ENCODE measurements around the gene FBXO17. TPM values are rescaled to one million over a fixed set of nuclear protein-coding genes. Genes with fewer than 3 reads are reported as not detected.

Gene FBXO17
- total and polyA plus RNA-seq, 2 of the 13 experiments (the other 11 are each of a cell fraction or from before 2014, with no cell fraction given): 22.1 to 58.7 TPM

DNA sequence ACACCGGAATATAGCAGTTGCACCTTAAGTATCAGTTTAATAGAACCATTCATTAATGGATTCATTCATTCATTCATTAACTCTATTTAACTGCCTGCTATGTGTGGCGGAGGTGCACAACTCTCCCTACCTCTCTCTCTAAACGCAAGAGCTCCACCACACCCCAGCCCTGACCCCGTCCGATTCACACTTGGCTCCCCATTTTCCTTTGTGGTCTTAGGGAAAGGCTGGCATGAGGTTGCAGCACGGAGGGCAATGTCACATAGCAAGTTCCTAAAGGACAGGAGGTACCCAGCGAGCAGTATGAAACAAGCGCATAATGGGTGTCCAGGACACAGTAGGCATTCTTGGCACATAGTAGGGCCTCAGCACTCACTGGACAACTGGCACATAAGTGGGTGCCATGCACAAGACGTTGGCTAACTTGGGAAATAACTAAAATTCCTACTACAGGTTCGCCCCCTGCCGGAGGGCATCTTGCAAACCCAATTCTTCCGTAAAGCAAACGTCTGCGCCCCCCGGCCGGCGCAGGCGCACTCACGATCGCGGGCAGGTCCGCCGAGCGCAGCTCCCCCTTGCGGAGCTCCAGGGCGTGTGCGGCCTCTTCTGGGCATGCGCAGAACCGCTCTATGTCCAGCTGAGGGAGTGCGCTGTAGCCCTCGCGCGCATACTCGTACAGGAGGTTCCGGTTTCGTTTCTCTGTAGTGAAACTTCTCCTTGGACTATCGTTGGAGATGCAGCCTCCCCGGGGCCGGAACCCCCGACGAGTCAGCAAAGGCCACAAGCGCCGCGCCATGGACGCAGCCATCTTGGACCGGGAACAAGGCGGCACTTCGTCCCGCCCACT, 45.4 kb downstream of the FBXO17 start, which contains the start of gene SARS2 (continued):
- peak; percentile 96 for TF ChIP-seq XRCC5 (optimal IDR thresholded peaks at IDR 0.05; ENCODE audit: low read length)
- no peak for TF ChIP-seq ZNF30 (CRISPR knock-in tag; IDR thresholded peaks at IDR 0.05)
- no peak for TF ChIP-seq KDM6A (CRISPR knock-in tag; IDR thresholded peaks at IDR 0.05; ENCODE audit: low read depth)
- TF ChIP-seq FOXM1 (CRISPR knock-in tag; IDR thresholded peaks at IDR 0.05): no peak
- TF ChIP-seq ZKSCAN8 (CRISPR knock-in tag; IDR thresholded peaks at IDR 0.05; ENCODE audit: borderline replicate concordance): 0 out of 2 replicates have a peak, but pooled peaks have one; percentile 62
- TF ChIP-seq, protein P1, sequence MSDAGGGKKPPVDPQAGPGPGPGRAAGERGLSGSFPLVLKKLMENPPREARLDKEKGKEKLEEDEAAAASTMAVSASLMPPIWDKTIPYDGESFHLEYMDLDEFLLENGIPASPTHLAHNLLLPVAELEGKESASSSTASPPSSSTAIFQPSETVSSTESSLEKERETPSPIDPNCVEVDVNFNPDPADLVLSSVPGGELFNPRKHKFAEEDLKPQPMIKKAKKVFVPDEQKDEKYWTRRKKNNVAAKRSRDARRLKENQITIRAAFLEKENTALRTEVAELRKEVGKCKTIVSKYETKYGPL (CRISPR knock-in tag; IDR thresholded peaks at IDR 0.05): no peak
- TF ChIP-seq, protein P2, sequence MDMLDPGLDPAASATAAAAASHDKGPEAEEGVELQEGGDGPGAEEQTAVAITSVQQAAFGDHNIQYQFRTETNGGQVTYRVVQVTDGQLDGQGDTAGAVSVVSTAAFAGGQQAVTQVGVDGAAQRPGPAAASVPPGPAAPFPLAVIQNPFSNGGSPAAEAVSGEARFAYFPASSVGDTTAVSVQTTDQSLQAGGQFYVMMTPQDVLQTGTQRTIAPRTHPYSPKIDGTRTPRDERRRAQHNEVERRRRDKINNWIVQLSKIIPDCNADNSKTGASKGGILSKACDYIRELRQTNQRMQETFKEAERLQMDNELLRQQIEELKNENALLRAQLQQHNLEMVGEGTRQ (IDR thresholded peaks at IDR 0.05; ENCODE audit: low read depth, low read length): no peak; the same call in 1 of the 2 replicates
- TF ChIP-seq, protein P2 (CRISPR knock-in tag; IDR thresholded peaks at IDR 0.05; ENCODE audit: borderline replicate concordance): peak; percentile 63; the same call in 1 of the 2 replicates
- no peak for TF ChIP-seq ONECUT2 (CRISPR knock-in tag; IDR thresholded peaks at IDR 0.05)
- no peak for TF ChIP-seq ZNF768 (CRISPR knock-in tag; IDR thresholded peaks at IDR 0.05)
- TF ChIP-seq ZFX (CRISPR knock-in tag; IDR thresholded peaks at IDR 0.05; ENCODE audit: low read depth): peak; percentile 81
- no peak for TF ChIP-seq PRPF4 (IDR thresholded peaks at IDR 0.05; ENCODE audit: low read depth, low read length, poor library complexity, severe bottlenecking)
- TF ChIP-seq PHB2 (IDR thresholded peaks at IDR 0.05; ENCODE audit: partially characterized antibody): no peak
- TF ChIP-seq ZNF878 (CRISPR knock-in tag; IDR thresholded peaks at IDR 0.05): no peak
- peak; percentile 89 for TF ChIP-seq ZFY (CRISPR knock-in tag; IDR thresholded peaks at IDR 0.05)
- TF ChIP-seq ZNF441 (CRISPR knock-in tag; IDR thresholded peaks at IDR 0.05; ENCODE audit: borderline replicate concordance): no peak
- TF ChIP-seq TCF7 (IDR thresholded peaks at IDR 0.05; ENCODE audit: low read depth): no peak
- no peak for TF ChIP-seq PCBP2 (optimal IDR thresholded peaks at IDR 0.05; ENCODE audit: low read depth, low read length, poor library complexity, severe bottlenecking)
- TF ChIP-seq, protein P3, sequence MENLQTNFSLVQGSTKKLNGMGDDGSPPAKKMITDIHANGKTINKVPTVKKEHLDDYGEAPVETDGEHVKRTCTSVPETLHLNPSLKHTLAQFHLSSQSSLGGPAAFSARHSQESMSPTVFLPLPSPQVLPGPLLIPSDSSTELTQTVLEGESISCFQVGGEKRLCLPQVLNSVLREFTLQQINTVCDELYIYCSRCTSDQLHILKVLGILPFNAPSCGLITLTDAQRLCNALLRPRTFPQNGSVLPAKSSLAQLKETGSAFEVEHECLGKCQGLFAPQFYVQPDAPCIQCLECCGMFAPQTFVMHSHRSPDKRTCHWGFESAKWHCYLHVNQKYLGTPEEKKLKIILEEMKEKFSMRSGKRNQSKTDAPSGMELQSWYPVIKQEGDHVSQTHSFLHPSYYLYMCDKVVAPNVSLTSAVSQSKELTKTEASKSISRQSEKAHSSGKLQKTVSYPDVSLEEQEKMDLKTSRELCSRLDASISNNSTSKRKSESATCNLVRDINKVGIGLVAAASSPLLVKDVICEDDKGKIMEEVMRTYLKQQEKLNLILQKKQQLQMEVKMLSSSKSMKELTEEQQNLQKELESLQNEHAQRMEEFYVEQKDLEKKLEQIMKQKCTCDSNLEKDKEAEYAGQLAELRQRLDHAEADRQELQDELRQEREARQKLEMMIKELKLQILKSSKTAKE (CRISPR knock-in tag; IDR thresholded peaks at IDR 0.05; ENCODE audit: borderline replicate concordance): no peak
- 0 out of 2 replicates have a peak, but pooled peaks have one; percentile 16 for TF ChIP-seq TOPORS (CRISPR knock-in tag; IDR thresholded peaks at IDR 0.05)
- TF ChIP-seq, protein P4, sequence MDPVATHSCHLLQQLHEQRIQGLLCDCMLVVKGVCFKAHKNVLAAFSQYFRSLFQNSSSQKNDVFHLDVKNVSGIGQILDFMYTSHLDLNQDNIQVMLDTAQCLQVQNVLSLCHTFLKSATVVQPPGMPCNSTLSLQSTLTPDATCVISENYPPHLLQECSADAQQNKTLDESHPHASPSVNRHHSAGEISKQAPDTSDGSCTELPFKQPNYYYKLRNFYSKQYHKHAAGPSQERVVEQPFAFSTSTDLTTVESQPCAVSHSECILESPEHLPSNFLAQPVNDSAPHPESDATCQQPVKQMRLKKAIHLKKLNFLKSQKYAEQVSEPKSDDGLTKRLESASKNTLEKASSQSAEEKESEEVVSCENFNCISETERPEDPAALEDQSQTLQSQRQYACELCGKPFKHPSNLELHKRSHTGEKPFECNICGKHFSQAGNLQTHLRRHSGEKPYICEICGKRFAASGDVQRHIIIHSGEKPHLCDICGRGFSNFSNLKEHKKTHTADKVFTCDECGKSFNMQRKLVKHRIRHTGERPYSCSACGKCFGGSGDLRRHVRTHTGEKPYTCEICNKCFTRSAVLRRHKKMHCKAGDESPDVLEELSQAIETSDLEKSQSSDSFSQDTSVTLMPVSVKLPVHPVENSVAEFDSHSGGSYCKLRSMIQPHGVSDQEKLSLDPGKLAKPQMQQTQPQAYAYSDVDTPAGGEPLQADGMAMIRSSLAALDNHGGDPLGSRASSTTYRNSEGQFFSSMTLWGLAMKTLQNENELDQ (CRISPR knock-in tag; IDR thresholded peaks at IDR 0.05; ENCODE audit: borderline replicate concordance): no peak
- TF ChIP-seq ZSCAN29 (CRISPR knock-in tag; conservative IDR thresholded peaks at IDR 0.05): no peak
